Activated T-cell treated with anti-CD3 and anti-CD28 coated beads, Interleukin-2, amount 50 U/mL, for 72 hours (primary cell): ENCODE measurements around the gene FGF19. TPM values are rescaled to one million over a fixed set of nuclear protein-coding genes. Genes with fewer than 3 reads are reported as not detected.
"Not testable (repeated sequence)": the region's sequence is repeated elsewhere in the genome, so short reads cannot be mapped to it uniquely, and the experiment has no call there.

Experiments used
- ATAC-seq, 2 donors: fragments of 150-1000 bp; cut with Tn5 transposase; replicated peaks in 1 of 2; 2 replicates each; pipeline ENCODE4 v1.10.0; 2021; ENCODE audit warnings: moderate library complexity in 2 of 2, mild to moderate bottlenecking in 1 of 2
- DNase-seq, 2 donors: peaks; one replicate each; pipeline ENCODE4 v3.0.0; 2021 to 2022; ENCODE audit warnings: mixed read lengths in 1 of 2
- H3K27ac Mint-ChIP-seq: one replicate; pipeline ENCODE4 v1.8.0; 2022; ENCODE audit warnings: mild to moderate bottlenecking, moderate library complexity, mixed read lengths
- H3K27me3 Mint-ChIP-seq: one replicate; pipeline ENCODE4 v1.8.0; 2022; ENCODE audit warnings: low read depth, mixed read lengths
- H3K36me3 Mint-ChIP-seq, 2 donors: one replicate each; pipeline ENCODE4 v1.8.0; 2022; ENCODE audit warnings: mixed read lengths in 2 of 2, mild to moderate bottlenecking in 1 of 2; ENCODE audit not compliant: insufficient read depth in 2 of 2
- H3K4me1 Mint-ChIP-seq: one replicate; pipeline ENCODE4 v1.8.0; 2022; ENCODE audit warnings: low read depth, mixed read lengths
- H3K4me3 Mint-ChIP-seq, 2 donors: one replicate each; pipeline ENCODE4 v1.8.0; 2022; ENCODE audit warnings: mild to moderate bottlenecking in 2 of 2, mixed read lengths in 2 of 2, moderate library complexity in 2 of 2
- H3K9me3 Mint-ChIP-seq, 2 donors: one replicate each; pipeline ENCODE4 v1.8.0; 2022; ENCODE audit warnings: mixed read lengths in 2 of 2
- total RNA-seq, 2 donors: library from RNA; stranded (reverse); gene quantifications; one replicate each; pipeline ENCODE4 v1.2.3, GENCODE V29; 2022

The FGF19 gene
- total RNA-seq, 2 donors from 2014 or later: 0.10 to 0.35 TPM

GRCh38 chr11:69698362-69698761 lies 5.5 kb downstream of the FGF19 start:
- Mint-ChIP-seq H3K9me3 (no peaks in the 10 kb centered on the region), H3K4me1 (no peaks in the 10 kb centered on the region), H3K27me3 (peaks cover 28% of the 10 kb centered on the region), H3K4me3 (no peak overlapping the region), H3K36me3 (no peaks in the 10 kb centered on the region), H3K27ac (no peak overlapping the region)
- DNase-seq (no peak), ATAC-seq (no peak)

- DNase-seq (no peak), ATAC-seq (no peak)
- Mint-ChIP-seq H3K27me3 (peaks cover 24% of the 10 kb centered on the region), H3K36me3 (no peaks in the 10 kb centered on the region), H3K4me3 (no peak overlapping the region), H3K27ac (no peak overlapping the region), H3K9me3 (no peaks in the 10 kb centered on the region), H3K4me1 (no peaks in the 10 kb centered on the region)
These were observed 6.0 kb downstream of the FGF19 start for GRCh38 chr11:69697861-69698260.

DNA sequence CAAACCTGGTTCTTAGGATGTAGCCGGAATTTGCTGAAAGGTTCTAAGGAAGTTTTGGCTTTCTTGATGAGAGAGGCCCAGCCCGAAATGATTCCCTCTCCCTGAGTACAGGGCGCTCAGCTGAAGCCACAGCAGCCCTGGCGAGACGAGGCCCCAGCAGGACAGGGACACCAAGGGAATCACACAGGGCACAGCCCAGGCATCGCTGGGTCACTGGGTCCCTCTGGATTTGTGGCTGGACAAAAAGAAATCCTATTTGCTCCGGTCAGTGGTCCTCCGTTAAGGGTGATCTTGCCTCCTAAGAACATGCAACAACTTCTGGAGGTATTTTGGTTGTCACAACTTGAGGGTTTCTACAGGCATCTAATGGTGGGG lies 6.4 kb downstream of the FGF19 start:
- Mint-ChIP-seq H3K27me3 (peaks cover 25% of the 10 kb centered on the region), H3K36me3 (peaks cover 2% of the 10 kb centered on the region in 2 donors)
- no peak for DNase-seq

GRCh38 chr11:69696749-69697468 lies 6.9 kb downstream of the FGF19 start:
- H3K4me1 Mint-ChIP-seq: no peaks in the 10 kb centered on the region
- H3K27ac Mint-ChIP-seq: no peak overlapping the region
- H3K4me3 Mint-ChIP-seq: no peak overlapping the region
- peaks cover 3 to 5% of the 10 kb centered on the region in 2 donors for H3K9me3 Mint-ChIP-seq
- ATAC-seq: no peak
- peaks cover 30% of the 10 kb centered on the region for H3K27me3 Mint-ChIP-seq
- peaks cover 7 to 8% of the 10 kb centered on the region in 2 donors for H3K36me3 Mint-ChIP-seq
- DNase-seq: no peak

More for the DNA sequence above, 6.4 kb downstream of the FGF19 start:
- no peaks in the 10 kb centered on the region for H3K4me1 Mint-ChIP-seq
- no peak overlapping the region for H3K4me3 Mint-ChIP-seq
- no peak for ATAC-seq
- H3K9me3 Mint-ChIP-seq: peaks cover 0 to 1% of the 10 kb centered on the region in 2 donors
- H3K27ac Mint-ChIP-seq: no peak overlapping the region

DNA sequence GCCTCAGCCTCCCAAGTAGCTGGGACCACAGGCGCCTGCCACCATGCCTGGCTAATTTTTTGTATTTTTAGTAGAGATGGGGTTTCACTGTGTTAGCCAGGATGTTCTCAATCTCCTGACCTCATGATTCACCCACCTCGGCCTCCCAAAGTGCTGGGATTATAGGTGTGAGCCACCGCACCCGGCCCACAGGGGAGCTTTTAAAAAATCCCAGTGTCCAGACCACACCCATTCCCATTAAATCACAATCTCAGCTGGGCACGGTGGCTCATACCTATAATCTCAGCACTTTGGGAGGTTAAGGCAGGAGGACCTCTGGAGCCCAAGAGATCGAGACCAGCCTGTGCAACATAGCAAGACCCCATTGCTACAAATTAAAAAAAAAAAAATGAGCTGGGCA lies 7.8 kb downstream of the FGF19 start:
- Mint-ChIP-seq H3K36me3 (peaks cover 7 to 13% of the 10 kb centered on the region in 2 donors), H3K27me3 (peaks cover 33% of the 10 kb centered on the region)
- ATAC-seq, H3K4me3 Mint-ChIP-seq, DNase-seq, H3K27ac Mint-ChIP-seq, H3K9me3 Mint-ChIP-seq, H3K4me1 Mint-ChIP-seq: not testable (repeated sequence)

DNA sequence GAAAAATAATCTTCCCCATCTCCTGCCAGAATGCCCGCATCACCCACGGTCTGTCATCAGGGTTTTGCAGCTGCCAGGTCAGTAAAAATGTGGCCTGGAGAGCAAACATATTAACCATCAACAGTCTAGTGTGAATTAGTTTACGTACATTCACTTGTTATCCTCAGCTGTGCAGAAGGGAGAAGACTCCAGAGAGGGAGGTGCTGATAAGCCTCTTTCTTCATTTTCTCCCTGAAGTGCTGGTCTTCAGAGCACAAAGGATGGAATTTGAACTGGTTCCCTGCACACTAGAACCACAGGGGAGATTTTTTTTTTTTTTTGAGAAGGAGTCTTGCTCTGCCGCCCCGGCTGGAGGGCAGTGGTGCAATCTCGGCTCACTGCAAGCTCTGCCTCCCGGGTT lies 8.2 kb downstream of the FGF19 start:
- ATAC-seq: no peak
- Mint-ChIP-seq H3K27ac (no peak overlapping the region), H3K36me3 (peaks cover 9 to 16% of the 10 kb centered on the region in 2 donors), H3K27me3 (peaks cover 33% of the 10 kb centered on the region), H3K4me3 (no peak overlapping the region), H3K4me1 (peaks cover 8% of the 10 kb centered on the region), H3K9me3 (peaks cover 3 to 5% of the 10 kb centered on the region in 2 donors)
- no peak for DNase-seq

DNA sequence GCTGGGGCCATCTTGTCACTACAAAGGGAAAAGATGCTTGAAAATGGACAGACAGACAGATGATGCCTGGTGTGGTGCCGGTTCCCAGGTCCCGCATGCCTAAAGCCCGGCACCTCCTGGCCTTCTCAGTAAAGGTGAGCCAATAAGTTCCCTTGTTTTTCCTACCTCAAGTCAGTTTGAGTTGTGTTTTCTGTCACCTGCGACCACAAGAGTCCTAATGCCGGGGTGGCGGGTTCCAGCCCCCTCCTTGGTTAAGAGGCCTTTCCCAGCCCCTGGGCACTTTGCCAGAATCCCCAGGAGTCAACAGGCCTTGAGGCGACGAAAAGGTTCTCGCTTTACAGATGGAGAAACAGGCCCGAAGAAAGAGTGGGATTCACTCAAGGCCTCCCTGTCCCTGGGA lies 9.0 kb downstream of the FGF19 start:
- H3K9me3 Mint-ChIP-seq: peaks cover 4 to 5% of the 10 kb centered on the region in 2 donors
- ATAC-seq (no peak), DNase-seq (no peak)
- no peak overlapping the region for H3K4me3 Mint-ChIP-seq
- peaks cover 16% of the 10 kb centered on the region for H3K4me1 Mint-ChIP-seq
- peaks cover 37% of the 10 kb centered on the region for H3K27me3 Mint-ChIP-seq
- H3K36me3 Mint-ChIP-seq: peaks cover 11 to 21% of the 10 kb centered on the region in 2 donors
- no peak overlapping the region for H3K27ac Mint-ChIP-seq

GRCh38 chr11:69692422-69692821 lies 11.4 kb downstream of the FGF19 start:
- no peak overlapping the region for H3K4me3 Mint-ChIP-seq
- no peak for DNase-seq
- peaks cover 16 to 22% of the 10 kb centered on the region in 2 donors for H3K36me3 Mint-ChIP-seq
- H3K27me3 Mint-ChIP-seq: peaks cover 48% of the 10 kb centered on the region
- H3K4me1 Mint-ChIP-seq: peaks cover 32% of the 10 kb centered on the region
- peaks cover 5 to 6% of the 10 kb centered on the region in 2 donors for H3K9me3 Mint-ChIP-seq
- H3K27ac Mint-ChIP-seq: no peak overlapping the region
- ATAC-seq: no peak

DNA sequence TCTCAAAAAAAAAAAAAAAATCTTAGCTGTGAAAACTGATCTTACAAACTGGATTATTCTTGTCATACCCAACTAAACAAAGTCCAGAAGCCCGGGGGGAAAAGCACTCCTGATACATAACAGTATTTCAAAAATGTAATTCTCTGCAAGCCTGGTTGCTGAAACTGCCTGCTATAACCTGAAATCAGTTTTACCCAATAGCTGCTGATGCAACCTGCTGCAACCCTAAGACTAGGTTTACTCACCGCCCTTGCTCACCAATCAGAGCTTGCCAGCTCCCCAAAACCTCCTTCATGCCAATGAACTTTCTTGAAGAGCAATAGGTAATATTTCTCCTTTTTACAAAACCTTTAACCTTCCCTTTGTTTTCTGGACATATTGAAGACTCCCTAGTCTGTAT lies 12.4 kb downstream of the FGF19 start:
- Mint-ChIP-seq H3K4me1 (peaks cover 32% of the 10 kb centered on the region), H3K27ac (peak overlapping the region; percentile 90), H3K4me3 (peak overlapping the region in 1 of 2 donors; percentile 10), H3K36me3 (peaks cover 16 to 22% of the 10 kb centered on the region in 2 donors), H3K9me3 (peaks cover 5 to 6% of the 10 kb centered on the region in 2 donors), H3K27me3 (peaks cover 48% of the 10 kb centered on the region)
- ATAC-seq (peak; percentile 48 to 50), DNase-seq (peak; percentile 40 to 53)

DNA sequence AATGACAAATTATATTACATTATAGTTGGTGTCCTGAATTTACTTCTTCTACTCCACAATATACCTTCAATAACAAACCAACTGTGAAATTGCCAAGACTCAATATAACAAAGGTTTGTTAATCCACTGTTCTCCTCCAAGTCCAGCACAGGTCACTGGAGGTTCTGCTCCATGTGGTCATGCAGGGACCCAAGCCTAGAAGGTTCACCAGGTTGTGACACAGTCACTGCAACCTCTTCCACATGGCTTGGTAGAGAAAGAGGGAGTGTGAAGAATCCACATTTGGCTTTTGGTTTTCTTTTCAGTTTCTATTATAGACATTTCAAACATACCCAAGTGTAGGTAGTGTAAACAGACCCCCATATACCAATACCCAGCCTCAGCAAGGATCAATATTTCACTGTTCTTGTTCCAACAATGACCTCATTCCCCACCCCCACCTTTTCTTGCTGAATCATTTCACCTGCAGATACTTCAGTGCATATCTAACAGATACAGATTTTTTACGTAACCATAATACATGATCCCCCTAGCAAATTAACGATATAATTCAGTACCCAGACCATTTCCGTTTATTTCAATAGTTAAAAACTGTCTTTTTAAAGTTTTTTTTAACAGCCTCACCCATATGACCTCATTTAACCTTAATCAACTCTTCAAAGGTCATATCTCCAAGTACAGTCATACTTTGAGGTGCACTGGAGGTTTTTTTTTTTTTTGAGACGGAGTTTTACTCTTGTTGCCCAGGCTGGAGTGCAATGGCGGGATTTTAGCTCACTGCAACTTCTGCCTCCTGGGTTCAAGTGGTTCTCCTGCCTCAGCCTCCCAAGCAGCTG lies 14.1 kb downstream of the FGF19 start:
- Mint-ChIP-seq H3K27ac (no peak overlapping the region), H3K9me3 (peaks cover 5 to 6% of the 10 kb centered on the region in 2 donors), H3K27me3 (peaks cover 39% of the 10 kb centered on the region), H3K4me3 (no peak overlapping the region), H3K4me1 (peaks cover 32% of the 10 kb centered on the region), H3K36me3 (peaks cover 16 to 22% of the 10 kb centered on the region in 2 donors)
- ATAC-seq: peak; percentile 36 to 41
- no peak for DNase-seq

- DNase-seq: peak; percentile 34 to 50
- peak overlapping the region; percentile 52 for H3K27ac Mint-ChIP-seq
- H3K36me3 Mint-ChIP-seq: peaks cover 16 to 22% of the 10 kb centered on the region in 2 donors
- peaks cover 32% of the 10 kb centered on the region for H3K4me1 Mint-ChIP-seq
- not testable (repeated sequence) for H3K9me3 Mint-ChIP-seq
- H3K27me3 Mint-ChIP-seq: peaks cover 39% of the 10 kb centered on the region
- peak; percentile 46 to 57 for ATAC-seq
- peak overlapping the region in 1 of 2 donors; percentile 18 for H3K4me3 Mint-ChIP-seq
These were observed 15.7 kb downstream of the FGF19 start for GRCh38 chr11:69687969-69688771.

DNA sequence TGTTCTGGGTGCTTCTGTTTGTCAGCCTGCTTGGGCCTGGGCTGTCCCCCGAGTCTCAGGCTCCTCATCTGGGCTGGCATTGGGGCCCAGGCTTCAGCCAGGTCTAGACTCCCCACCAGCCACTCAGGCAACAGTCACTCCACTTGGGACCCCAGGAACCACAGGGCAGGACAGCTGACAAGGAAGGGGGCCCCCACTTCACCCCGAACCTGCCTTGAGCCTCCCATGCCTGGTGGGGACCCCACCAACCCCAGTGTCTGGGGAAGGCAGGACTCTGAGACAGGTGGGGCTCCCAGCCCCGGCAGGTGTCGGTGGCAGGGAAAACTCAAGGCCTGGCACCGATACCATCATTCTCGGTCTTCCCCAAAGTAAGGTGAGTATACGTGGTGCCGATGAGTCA lies 17.0 kb downstream of the FGF19 start:
- H3K27me3 Mint-ChIP-seq: peaks cover 28% of the 10 kb centered on the region
- no peak overlapping the region for H3K4me3 Mint-ChIP-seq
- H3K27ac Mint-ChIP-seq: no peak overlapping the region
- H3K36me3 Mint-ChIP-seq: peaks cover 8 to 14% of the 10 kb centered on the region in 2 donors
- ATAC-seq: no peak
- peaks cover 32% of the 10 kb centered on the region for H3K4me1 Mint-ChIP-seq
- peaks cover 0 to 3% of the 10 kb centered on the region in 2 donors for H3K9me3 Mint-ChIP-seq
- no peak for DNase-seq
